Measurements from ENCODE around the gene PAFAH1B2. TPM values are rescaled to one million over a fixed set of nuclear protein-coding genes. Genes with fewer than 3 reads are reported as not detected.
A peak's percentile ranks its signal among the peaks of the same experiment; 100 is the strongest.

PAFAH1B2 gene
- total and polyA plus RNA-seq, 2 donors (not counting 3 experiments of a cell fraction or from before 2014, with no cell fraction given), result 34.2 to 128 TPM

DNA sequence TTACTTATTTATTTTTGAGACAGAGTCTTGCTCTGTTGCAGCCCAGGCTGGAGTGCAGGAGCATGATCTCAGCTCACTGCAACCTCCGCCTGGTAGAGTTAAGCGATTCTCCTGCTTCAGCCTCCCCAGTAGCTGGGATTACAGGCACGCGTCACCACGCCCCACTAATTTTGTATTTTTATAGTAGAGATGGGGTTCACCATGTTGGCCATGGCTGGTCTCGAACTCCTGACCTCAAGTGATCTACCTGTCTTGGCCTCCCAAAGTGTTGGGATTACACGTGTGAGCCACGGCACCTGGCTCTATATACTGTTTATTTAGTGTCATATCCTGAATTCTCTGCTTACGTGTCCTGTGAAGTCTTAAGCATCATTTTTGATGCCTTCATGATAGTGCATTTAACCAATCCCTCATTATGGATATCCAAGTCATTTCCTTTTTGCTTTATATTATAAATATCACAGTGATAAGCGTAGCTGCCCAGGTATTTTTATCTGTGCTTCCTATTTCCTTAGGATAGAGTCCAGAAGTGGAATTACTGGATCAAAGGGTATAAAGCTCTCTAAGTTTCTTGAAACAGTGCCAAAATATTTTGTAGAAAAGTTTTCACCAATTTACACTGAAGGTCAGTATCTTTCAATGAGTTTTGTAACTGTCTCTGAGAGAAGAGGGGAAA, 33.6 kb downstream of the PAFAH1B2 start:
- DNase-seq (ENCODE audit: low read depth, low spot score) (peak; percentile 14), FAIRE-seq (peak; percentile 24)
- Histone ChIP-seq H3K79me2 (ENCODE audit: control insufficient read depth, insufficient read depth, low read length) (no peaks in the 10 kb centered on the region), H3K9ac (replicated peaks; ENCODE audit: extremely low read depth, insufficient read depth, low read length) (peak overlapping the region; percentile 19), H3K36me3 (ENCODE audit: control insufficient read depth in 2 of 2, extremely low read depth in 1 of 2, insufficient read depth in 2 of 2, low read length in 2 of 2) (peaks cover 0 to 5% of the 10 kb centered on the region in 2 experiments), H3K4me3 (replicated peaks in 1 of 3; ENCODE audit: insufficient read depth in 1 of 3, low read depth in 1 of 3, low read length in 3 of 3) (peak overlapping the region in 2 of 3 experiments; percentile 42 to 70), H3K27me3 (ENCODE audit: control insufficient read depth in 2 of 2, insufficient read depth in 2 of 2, low read length in 2 of 2) (no peaks in the 10 kb centered on the region), H3K9me1 (replicated peaks; ENCODE audit: control insufficient read depth, extremely low read depth, insufficient read depth, low read length) (no peaks in the 10 kb centered on the region), H3K4me1 (ENCODE audit: control insufficient read depth, extremely low read depth, insufficient read depth, low read length) (peaks cover 25% of the 10 kb centered on the region), H3K4me2 (ENCODE audit: insufficient read depth, low read length) (peak overlapping the region; percentile 80), H3K9me3 (replicated peaks; ENCODE audit: control insufficient read depth, insufficient read depth, low read length) (no peaks in the 10 kb centered on the region), H3K27ac (ENCODE audit: insufficient read depth, low read depth, low read length) (peak overlapping the region; percentile 45), H4K20me1 (replicated peaks; ENCODE audit: control insufficient read depth, extremely low read depth, insufficient read depth, low read length) (no peaks in the 10 kb centered on the region), H2AFZ (ENCODE audit: low read depth, low read length) (peak overlapping the region; percentile 52)
- intact Hi-C loops (cut with micrococcal nuclease), result loop anchor here (1.0 to 5.0 kb wide), 3 partner anchors 21 to 140 kb away; partner anchors contain the start of genes BACE1 and TAGLN
- no TSS peak for BruUV-seq (replicated peaks)
- ChIA-PET CTCF (interaction anchor here (0.9 to 4.6 kb wide), 4 partner anchors 8 to 342 kb away, joined by 3 to 31 read pairs (median 14); partner anchors contain the start of genes PAFAH1B2, PCSK7 and RNF214), POLR2A (interaction anchor here (1.1 kb wide), 1 partner anchor 32 kb away, joined by 4 read pairs; no protein-coding TSS in a partner anchor)
- TF ChIP-seq EZH2 (IDR thresholded peaks at IDR 0.05; ENCODE audit: borderline replicate concordance, low read depth, low read length, severe bottlenecking) (no peak), POLR2A (IDR thresholded peaks at IDR 0.05; ENCODE audit: low read depth, low read length) (no peak), GATA2 (IDR thresholded peaks at IDR 0.05; ENCODE audit: insufficient read depth, insufficient read length, low read depth, low read length) (no peak), POLR2AphosphoS5 (IDR thresholded peaks at IDR 0.05; ENCODE audit: insufficient read depth, low read depth, low read length) (no peak), JUN (IDR thresholded peaks at IDR 0.05; ENCODE audit: borderline replicate concordance, insufficient read depth, insufficient read length, low read depth) (no peak), MYC (IDR thresholded peaks at IDR 0.05; ENCODE audit: low read depth, low read length) (no peak), FOS (IDR thresholded peaks at IDR 0.05; ENCODE audit: borderline replicate concordance, insufficient read depth, low read length) (no peak)
- TF ChIP-seq, protein P1, sequence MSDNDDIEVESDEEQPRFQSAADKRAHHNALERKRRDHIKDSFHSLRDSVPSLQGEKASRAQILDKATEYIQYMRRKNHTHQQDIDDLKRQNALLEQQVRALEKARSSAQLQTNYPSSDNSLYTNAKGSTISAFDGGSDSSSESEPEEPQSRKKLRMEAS (IDR thresholded peaks at IDR 0.05; ENCODE audit: insufficient read depth, insufficient read length), result no peak
- TF ChIP-seq, protein P2, sequence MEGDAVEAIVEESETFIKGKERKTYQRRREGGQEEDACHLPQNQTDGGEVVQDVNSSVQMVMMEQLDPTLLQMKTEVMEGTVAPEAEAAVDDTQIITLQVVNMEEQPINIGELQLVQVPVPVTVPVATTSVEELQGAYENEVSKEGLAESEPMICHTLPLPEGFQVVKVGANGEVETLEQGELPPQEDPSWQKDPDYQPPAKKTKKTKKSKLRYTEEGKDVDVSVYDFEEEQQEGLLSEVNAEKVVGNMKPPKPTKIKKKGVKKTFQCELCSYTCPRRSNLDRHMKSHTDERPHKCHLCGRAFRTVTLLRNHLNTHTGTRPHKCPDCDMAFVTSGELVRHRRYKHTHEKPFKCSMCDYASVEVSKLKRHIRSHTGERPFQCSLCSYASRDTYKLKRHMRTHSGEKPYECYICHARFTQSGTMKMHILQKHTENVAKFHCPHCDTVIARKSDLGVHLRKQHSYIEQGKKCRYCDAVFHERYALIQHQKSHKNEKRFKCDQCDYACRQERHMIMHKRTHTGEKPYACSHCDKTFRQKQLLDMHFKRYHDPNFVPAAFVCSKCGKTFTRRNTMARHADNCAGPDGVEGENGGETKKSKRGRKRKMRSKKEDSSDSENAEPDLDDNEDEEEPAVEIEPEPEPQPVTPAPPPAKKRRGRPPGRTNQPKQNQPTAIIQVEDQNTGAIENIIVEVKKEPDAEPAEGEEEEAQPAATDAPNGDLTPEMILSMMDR (IDR thresholded peaks at IDR 0.05; ENCODE audit: extremely low read depth in 1 of 2, insufficient read depth in 1 of 2, low read depth in 1 of 2, low read length in 2 of 2), result no peak
- dilution Hi-C loops (cut with MboI; ENCODE audit: extremely low pct_ligation_motif_present, low sequenced_read_pairs), result no loop called here

Measured in endothelial cell of umbilical vein (primary cell).